GM19351 (cell line): ENCODE data around the gene KIRREL3.

Source experiments
- ATAC-seq: cut with Tn5 transposase; IDR thresholded peaks from one replicate; pipeline ENCODE4 v1.9.1; 2021; ENCODE audit warnings: mild to moderate bottlenecking, moderate library complexity; ENCODE audit not compliant: unreplicated experiment

Gene KIRREL3

GRCh38 chr11:126997641-126998040 lies 2.9 kb downstream of the KIRREL3 start:
- ATAC-seq, result no peak

DNA sequence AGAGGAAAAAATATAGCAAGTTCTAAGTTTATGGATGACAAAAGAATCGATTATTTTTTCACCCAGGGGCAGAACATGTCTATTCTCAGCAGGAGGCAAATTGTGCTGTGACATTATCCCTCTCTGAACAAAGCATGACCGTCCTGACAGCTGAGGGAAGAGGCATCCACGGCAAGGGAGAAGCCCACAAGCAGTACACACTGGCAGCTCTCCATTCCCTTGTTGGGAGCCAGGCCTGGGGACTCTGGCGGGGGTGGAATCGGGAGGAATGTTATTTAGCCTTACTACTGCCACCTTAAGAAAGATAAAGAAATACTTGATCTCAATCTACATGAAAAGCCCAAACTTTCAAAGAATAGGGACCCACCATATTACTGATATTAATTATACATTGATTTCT lies 3.4 kb downstream of the KIRREL3 start:
- ATAC-seq, result no peak

GRCh38 chr11:126996036-126996804 lies 4.3 kb downstream of the KIRREL3 start:
- ATAC-seq, result no peak

DNA sequence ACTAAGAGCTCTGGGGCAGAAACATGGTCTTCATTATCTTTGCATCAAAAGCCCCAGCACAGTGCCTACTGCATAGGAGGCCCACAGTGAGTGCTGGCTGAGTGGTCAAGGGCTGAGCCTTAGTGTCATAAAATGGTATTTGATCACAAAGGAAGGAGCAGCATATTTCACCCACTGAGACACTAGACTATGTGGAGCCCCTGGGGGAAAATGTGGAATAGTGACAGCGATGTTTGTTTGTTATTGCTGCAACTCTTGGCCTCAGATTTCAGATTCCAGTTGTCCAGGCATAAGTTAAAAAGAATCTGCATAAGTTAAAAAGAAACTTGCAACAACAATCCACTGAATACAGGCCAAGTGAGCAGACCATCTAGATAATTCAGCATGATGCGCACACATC lies 7.0 kb downstream of the KIRREL3 start:
- ATAC-seq, result no peak

- no peak for ATAC-seq
Observed at GRCh38 chr11:126992804-126993111, 7.8 kb downstream of the KIRREL3 start.

DNA sequence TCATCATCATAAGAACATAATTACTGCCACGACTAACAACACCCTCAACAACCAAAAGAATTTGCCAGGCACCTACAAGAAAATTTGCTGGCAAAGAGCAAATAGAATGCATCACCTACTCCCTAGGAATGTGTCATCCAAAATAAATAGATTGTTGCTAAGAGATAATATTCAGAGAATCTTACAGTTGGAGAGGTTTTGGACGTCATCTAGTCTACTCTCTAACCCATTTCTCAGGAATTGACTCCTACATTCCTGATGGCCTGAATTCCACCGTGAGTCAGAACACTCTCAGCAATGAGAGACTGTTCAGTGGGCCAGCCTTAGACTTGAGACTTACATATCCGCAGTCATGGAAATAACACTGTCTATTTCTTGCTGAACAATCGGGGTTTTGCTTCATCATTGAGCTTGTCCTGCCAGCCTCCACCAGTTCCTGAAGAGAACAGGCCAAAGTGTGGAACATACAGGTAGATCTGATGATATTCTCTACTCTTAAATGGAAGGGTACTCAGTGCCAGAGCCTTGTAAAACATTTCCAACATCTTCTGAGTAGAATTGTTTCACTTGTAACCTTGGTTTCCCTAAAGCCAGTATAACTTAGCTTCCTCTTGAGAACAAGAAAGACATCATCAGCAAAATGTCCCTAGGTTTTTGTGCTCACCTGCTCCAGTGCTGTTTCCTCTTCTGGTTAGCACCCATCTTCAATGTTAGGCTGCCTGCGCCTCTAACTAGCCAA lies 8.3 kb downstream of the KIRREL3 start:
- no peak for ATAC-seq

DNA sequence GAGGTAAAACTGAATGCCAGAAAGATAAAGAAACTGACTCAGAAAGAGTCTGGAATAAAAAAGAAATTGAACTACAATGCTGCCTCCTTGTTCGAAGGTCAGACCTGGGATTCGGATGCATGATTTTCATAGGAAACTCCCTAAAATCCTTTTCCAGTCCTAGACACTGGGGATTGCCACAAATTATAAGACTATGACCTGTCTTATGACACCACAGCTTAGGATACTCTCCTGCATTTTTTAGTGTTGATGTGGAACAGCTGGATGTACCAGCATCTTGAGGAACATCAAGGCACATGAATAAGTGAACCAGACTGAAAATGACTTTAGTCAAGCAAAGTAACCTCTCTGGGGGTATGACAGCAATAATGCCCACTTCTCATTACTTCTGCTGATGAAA lies 9.0 kb downstream of the KIRREL3 start:
- no peak for ATAC-seq

GRCh38 chr11:126990716-126991480 lies 9.7 kb downstream of the KIRREL3 start:
- no peak for ATAC-seq

DNA sequence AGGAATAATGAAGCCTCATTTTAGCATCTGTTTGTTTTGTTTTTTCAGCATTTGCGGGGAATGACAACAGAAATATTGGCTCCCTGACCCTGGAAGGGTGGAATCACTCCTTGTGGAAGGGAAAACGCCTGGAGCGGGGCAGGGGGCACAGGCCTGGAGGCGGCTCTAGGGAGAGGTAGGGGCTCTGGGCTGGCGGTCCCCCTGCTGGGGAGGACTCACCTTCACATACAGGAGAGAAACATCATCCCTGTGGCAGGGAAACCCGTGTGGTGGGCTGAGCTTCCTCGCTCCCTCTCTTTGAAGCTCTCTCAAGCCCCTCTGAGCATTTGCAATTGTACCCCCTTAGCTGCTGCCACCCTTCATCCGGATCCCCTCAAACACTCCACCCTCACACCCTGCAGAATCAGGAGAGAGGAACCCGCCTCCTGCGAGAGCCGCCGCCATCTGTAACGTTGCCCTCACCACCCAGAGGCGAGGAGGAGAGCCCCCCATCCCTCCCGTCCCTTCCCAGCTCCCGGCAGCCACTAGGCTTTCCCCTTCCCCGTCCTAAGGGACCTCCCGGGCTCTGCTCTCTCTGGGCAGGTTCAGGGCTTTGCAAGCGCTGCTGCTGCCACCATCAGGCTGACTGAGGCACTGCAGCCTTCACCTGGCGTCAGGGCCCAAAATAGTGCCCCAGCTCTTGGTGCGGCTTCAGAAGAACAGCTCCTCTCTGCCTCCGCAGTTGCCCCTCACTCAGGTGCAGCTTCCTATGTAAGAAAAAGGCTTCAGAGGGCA lies 10.4 kb downstream of the KIRREL3 start:
- ATAC-seq, result peak; percentile 90

- ATAC-seq, result no peak
Observed at GRCh38 chr11:126988655-126989054, 11.9 kb downstream of the KIRREL3 start.

DNA sequence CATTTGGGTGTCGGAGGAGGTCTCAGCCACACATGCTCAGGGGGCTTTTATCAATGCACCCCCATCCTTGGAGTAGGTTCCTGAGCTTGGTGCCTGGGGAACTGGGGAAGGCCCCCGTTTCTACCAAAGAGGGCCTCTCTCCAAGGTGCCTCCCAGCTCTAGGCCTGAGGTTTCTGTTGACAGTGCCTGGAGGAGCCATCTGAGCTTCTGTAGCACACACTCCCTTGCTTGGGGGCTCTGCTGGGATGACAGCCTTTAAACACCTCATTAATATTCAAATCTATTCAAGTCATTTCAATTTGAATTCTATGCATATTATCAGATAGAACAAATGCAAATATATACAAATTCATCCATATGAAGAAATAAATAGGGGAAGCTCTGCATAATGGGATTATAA lies 18.9 kb downstream of the KIRREL3 start:
- no peak for ATAC-seq

GRCh38 chr11:126978911-126979310 lies 21.7 kb downstream of the KIRREL3 start:
- ATAC-seq, result no peak

DNA sequence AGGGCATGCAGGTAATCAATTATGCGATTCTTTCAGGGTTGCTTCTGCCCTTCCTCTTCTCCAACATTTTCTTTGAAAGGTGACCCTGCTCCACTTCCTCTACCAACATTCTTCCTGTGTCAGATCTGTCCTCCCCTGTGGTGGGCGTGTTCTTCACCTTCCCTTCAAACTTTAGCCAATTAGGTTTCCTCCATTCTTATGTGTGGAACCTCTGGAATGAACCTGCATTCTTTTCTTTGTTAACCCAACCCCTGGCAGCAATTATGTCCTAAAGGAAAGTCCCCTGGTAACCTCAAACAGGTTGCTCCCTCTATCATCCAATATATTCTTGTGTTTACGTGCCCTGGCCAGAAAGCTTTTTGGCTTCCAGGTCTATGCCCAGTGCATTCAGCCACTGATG lies 22.4 kb downstream of the KIRREL3 start:
- no peak for ATAC-seq

GRCh38 chr11:126973051-126973450 lies 27.5 kb downstream of the KIRREL3 start:
- ATAC-seq, result no peak

DNA sequence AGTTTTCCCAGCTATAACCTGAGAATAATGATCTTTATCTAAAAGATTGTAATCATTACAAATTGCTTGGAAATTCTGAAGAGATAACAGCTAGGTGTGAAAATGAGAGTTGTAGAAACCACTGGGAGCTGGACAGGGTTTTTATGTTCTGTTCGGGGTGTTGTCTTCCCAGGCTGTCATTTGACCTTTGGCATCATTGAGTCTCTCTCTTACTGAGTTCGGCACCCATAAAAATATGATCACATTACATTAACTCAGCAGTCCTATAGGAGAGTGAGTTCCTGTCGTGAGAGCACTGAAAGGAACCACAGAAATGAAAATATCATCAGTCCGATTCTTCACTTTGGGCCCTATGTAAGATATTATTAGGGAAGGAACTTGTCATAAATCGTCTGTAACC lies 29.3 kb downstream of the KIRREL3 start:
- no peak for ATAC-seq

- ATAC-seq, result peak; percentile 85
Observed at GRCh38 chr11:126969865-126970479, 30.6 kb downstream of the KIRREL3 start.

GRCh38 chr11:126968915-126969314 lies 31.7 kb downstream of the KIRREL3 start:
- peak; percentile 63 for ATAC-seq

DNA sequence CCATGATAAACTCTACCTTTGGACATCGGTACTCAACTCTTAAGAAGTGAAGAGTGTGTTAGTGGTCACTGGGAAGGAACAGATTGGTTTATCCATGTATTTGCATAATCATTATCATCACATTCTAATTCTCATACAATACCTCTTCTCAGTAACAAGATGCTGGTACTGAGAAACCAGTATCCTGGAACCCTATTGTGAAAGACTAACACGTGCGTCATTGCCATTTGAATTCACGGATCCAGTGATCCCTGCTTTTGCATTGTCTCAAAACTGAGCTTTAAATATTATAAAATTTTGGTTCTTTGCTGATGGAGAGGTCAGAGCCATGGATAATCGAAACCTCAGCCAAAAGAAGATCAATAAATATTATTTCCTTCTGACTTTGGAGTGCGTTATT lies 35.2 kb downstream of the KIRREL3 start:
- no peak for ATAC-seq

GRCh38 chr11:126963603-126964363 lies 36.8 kb downstream of the KIRREL3 start:
- ATAC-seq, result no peak

GRCh38 chr11:126963115-126963514 lies 37.5 kb downstream of the KIRREL3 start:
- no peak for ATAC-seq
